Heart left ventricle (tissue), 16 donors: ENCODE results near the gene KIAA0825. TPM values are rescaled to one million over a fixed set of nuclear protein-coding genes. Genes with fewer than 3 reads are reported as not detected.
"Not testable (repeated sequence)": the region's sequence is repeated elsewhere in the genome, so short reads cannot be mapped to it uniquely, and the experiment has no call there.

ENCODE experiments used
- ATAC-seq, 4 donors: fragments of 200-7000 bp; cut with Tn5 transposase; one replicate each; pipeline ENCODE4 v1.9.1; 2020 to 2022; ENCODE audit warnings: moderate library complexity in 4 of 4, mild to moderate bottlenecking in 3 of 4, moderate number of reproducible peaks in 1 of 4
- DNase-seq, 5 donors: peaks; one replicate each; pipeline ENCODE4 v3.0.0-alpha.2; 2020
- H3K27ac ChIP-seq, 12 donors: fragments of 200-600 bp; sonication (generic) in 4 of 12; one replicate each; pipeline versions ENCODE4 v1.5.0 to v1.8.0; 2016 to 2022; ENCODE audit warnings: mild to moderate bottlenecking in 2 of 12
- H3K27me3 ChIP-seq, 9 donors: fragments of 200-600 bp; sonication (generic) in 2 of 9; one replicate each; pipeline versions ENCODE4 v1.5.1 to v1.8.0; 2016 to 2022; ENCODE audit warnings: mild to moderate bottlenecking in 3 of 9
- H3K36me3 ChIP-seq, 9 donors: fragments of 200-600 bp; sonication (generic) in 2 of 9; one replicate each; pipeline versions ENCODE4 v1.5.0 to v1.8.0; 2018 to 2022; ENCODE audit warnings: mild to moderate bottlenecking in 2 of 9
- H3K4me1 ChIP-seq, 12 donors: fragments of 200-600 bp; sonication (generic) in 4 of 12; one replicate each; pipeline versions ENCODE4 v1.5.0 to v1.8.0; 2016 to 2022; ENCODE audit warnings: mild to moderate bottlenecking in 3 of 12
- H3K4me3 ChIP-seq, 12 donors: fragments of 200-600 bp; sonication (generic) in 4 of 12; one replicate each; pipeline versions ENCODE4 v1.5.0 to v1.8.0; 2017 to 2022; ENCODE audit warnings: mild to moderate bottlenecking in 9 of 12, moderate library complexity in 4 of 12
- H3K9me3 ChIP-seq, 12 donors: fragments of 200-600 bp; sonication (generic) in 4 of 12; one replicate each; pipeline versions ENCODE4 v1.5.0 to v1.8.0; 2016 to 2022; ENCODE audit warnings: mild to moderate bottlenecking in 1 of 12
- POLR2A ChIP-seq, 2 donors: fragments of 450-650 bp; IDR thresholded peaks; one replicate each; pipeline ENCODE4 v1.6.1; 2017; ENCODE audit warnings: antibody characterized with exemption in 2 of 2, mild to moderate bottlenecking in 2 of 2, moderate library complexity in 2 of 2
- WGBS, 4 donors: extraction: QIAGEN DNeasy Blood & Tissue Kit in 2 of 4; methylation state at CpG; one replicate each; pipeline versions ENCODE4 v1.1.5 to v1.1.7; 2013 to 2018; 5-methylcytosine and 5-hydroxymethylcytosine counted together
- intact Hi-C, 10 donors: fragments of 100-400 bp; cut with DNase I; formaldehyde crosslinking; loops; one replicate each; pipeline versions ENCODE4 v1.11.1 to v1.14.2; 2022
- polyA plus RNA-seq, 2 donors: library from polyadenylated mRNA; stranded (reverse); fragments of 200-250 nt; gene quantifications; one replicate each; pipeline ENCODE4 v1.2.3, GENCODE V29; 2013
- total RNA-seq, 9 donors: library from RNA; depleted of rRNA in 2 of 9; stranded (reverse); fragments of >200 nt in 2 of 9; fragmentation: NEBNext Ultra II Directional in 3 of 9; extraction: Animal tissue kit (Norgen Biotek cat#: 25700) in 3 of 9; gene quantifications; one replicate each; pipeline versions ENCODE4 v1.1.0 to v1.2.4, GENCODE V29; 2016 to 2023
- TF ChIP-seq, protein P1 (sequence below), 12 donors: fragments of 200-600 bp; sonication (generic) in 4 of 12; IDR thresholded peaks; one replicate each; pipeline versions ENCODE4 v1.5.0 to v1.8.0; 2018 to 2022; ENCODE audit warnings: antibody characterized with exemption in 12 of 12, mild to moderate bottlenecking in 5 of 12
- donor health status: ischemic (EF 13 %, LVEDD 7.1; RV severe dilation, severe dysfunction).
- donor health status: healthy with polysubstance abuse.
- donor health status: DM: no; HTN: yes; CAD: no.
- donor health status: DM: no; HTN: no; CAD: no.
- donor health status: ischemic (EF 25% LVEDD 6.9; RV normal size, moderate dysfunction).
- donor health status: ischemic (EF 25% LVEDD 5.7; RV mildly dilated, moderate dysfunction).
- donor health status: healthy.
- donor health status: DM: yes; HTN: yes; CAD: no.
- donor health status: ischemic (EF 35%, LVEDD 5.7; RV mildly dilated, moderate dysfunction).
- donor health status: nonischemic (EF 11% LVEDD 7.7; RV severe dilation, severe dysfunction).
- donor health status: DM: yes; HTN: yes; CAD: no.
- donor health status: PGD.
- donor health status: ischemic (EF 29% LVEDD 5.4; RV normal size, mild dysfunction).
- donor health status: nonischemic (EF 23%, LVEDD 6.1; RV moderate dilation, normal function).

Gene KIAA0825
- total and polyA plus RNA-seq, 11 donors = 0.27 to 4.1 (median 2.4) TPM

DNA sequence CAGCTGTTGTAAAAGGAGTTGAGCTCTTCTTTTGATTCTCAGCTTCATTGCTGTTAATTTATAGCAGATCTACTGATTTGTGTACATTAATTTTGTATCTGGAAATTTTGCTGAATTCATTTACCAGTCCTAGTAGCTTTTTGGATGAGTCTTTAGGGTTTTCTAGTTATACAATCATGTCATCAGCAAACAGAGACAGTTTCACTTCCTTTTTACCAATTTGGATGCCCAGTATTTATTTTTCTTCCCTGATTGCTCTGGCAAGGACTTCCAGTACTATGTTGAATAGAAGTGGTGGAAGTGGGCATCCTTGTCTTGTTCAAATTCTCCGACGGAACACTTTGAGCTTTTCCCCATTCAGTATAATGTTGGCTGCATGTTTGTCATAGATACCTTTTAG, 478.1 kb downstream of the KIAA0825 start:
- Histone ChIP-seq H3K9me3 (peaks cover 0 to 72% (median 4%) of the 10 kb centered on the region in 12 donors), H3K4me3 (no peak overlapping the region), H3K27ac (no peak overlapping the region), H3K36me3 (no peaks in the 10 kb centered on the region), H3K4me1 (no peaks in the 10 kb centered on the region), H3K27me3 (no peaks in the 10 kb centered on the region)
- WGBS, 4 donors = 92 to 100% (median 95%) methylated on average over 2 of the region's 2 CpGs
- intact Hi-C loops = no loop called here
- no peak for ATAC-seq
- no peak for DNase-seq
- TF ChIP-seq, protein P1, sequence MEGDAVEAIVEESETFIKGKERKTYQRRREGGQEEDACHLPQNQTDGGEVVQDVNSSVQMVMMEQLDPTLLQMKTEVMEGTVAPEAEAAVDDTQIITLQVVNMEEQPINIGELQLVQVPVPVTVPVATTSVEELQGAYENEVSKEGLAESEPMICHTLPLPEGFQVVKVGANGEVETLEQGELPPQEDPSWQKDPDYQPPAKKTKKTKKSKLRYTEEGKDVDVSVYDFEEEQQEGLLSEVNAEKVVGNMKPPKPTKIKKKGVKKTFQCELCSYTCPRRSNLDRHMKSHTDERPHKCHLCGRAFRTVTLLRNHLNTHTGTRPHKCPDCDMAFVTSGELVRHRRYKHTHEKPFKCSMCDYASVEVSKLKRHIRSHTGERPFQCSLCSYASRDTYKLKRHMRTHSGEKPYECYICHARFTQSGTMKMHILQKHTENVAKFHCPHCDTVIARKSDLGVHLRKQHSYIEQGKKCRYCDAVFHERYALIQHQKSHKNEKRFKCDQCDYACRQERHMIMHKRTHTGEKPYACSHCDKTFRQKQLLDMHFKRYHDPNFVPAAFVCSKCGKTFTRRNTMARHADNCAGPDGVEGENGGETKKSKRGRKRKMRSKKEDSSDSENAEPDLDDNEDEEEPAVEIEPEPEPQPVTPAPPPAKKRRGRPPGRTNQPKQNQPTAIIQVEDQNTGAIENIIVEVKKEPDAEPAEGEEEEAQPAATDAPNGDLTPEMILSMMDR (IDR thresholded peaks at IDR 0.05) = no peak
- TF ChIP-seq POLR2A (IDR thresholded peaks at IDR 0.05) = no peak

DNA sequence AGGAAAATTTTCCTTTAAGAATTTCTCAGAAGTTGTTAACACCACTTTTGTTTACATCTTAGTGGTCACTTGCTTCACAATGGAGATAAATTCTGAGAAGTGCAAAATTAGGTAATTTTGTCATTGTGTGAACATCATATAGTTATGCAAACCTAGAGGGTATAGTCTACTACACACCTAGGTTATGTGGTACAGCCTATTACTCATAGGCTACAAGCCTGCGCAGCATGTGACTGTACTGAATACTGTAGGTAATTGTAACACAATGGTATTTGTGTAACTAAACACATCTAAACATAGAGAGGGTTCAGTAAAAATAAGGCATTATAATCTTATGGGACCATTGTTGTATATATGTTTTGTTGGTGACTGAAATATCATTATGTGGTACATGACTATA, 488.3 kb downstream of the KIAA0825 start:
- intact Hi-C loops = loop anchor here in 1 of 10 donors (5.0 kb wide), 1 partner anchor 327 kb away; no protein-coding TSS in a partner anchor
- Histone ChIP-seq H3K9me3 (peaks cover 0 to 14% (median 0%) of the 10 kb centered on the region in 12 donors), H3K4me3 (no peak overlapping the region), H3K27me3 (no peaks in the 10 kb centered on the region), H3K27ac (no peak overlapping the region), H3K4me1 (no peaks in the 10 kb centered on the region), H3K36me3 (no peaks in the 10 kb centered on the region)
- no peak for DNase-seq
- no peak for TF ChIP-seq POLR2A (IDR thresholded peaks at IDR 0.05)
- TF ChIP-seq, protein P1 (IDR thresholded peaks at IDR 0.05) = no peak
- WGBS, 4 donors = 98 to 100% (median 100%) methylated on average over 1 of the region's 1 CpG
- ATAC-seq = no peak

DNA sequence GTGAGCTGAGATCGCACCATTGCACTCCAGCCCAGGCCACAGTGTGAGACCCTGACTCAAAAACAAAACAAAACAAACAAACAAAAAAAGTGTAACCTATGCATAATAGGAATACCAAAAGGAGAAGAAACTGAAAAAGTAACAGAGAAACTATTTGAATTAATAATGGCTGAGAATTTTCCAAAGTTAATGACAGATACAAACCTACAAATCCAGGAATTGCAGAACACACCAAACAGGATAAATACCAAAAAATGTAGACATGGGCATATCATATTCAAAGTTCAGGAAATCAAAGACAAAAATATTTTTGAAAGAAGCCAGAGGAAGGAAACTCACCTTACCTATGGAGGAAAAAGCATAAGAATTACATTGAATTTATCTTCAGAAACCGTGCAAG, 493.3 kb downstream of the KIAA0825 start:
- Histone ChIP-seq H3K4me1 (no peaks in the 10 kb centered on the region), H3K9me3 (no peaks in the 10 kb centered on the region), H3K27me3 (no peaks in the 10 kb centered on the region), H3K36me3 (no peaks in the 10 kb centered on the region), H3K4me3 (no peak overlapping the region), H3K27ac (no peak overlapping the region)
- WGBS, 4 donors = 69 to 76% (median 73%) methylated on average over 2 of the region's 2 CpGs
- ATAC-seq (no peak), DNase-seq (no peak)
- intact Hi-C loops = no loop called here
- TF ChIP-seq POLR2A (IDR thresholded peaks at IDR 0.05) = no peak
- TF ChIP-seq, protein P1 (IDR thresholded peaks at IDR 0.05) = no peak

DNA sequence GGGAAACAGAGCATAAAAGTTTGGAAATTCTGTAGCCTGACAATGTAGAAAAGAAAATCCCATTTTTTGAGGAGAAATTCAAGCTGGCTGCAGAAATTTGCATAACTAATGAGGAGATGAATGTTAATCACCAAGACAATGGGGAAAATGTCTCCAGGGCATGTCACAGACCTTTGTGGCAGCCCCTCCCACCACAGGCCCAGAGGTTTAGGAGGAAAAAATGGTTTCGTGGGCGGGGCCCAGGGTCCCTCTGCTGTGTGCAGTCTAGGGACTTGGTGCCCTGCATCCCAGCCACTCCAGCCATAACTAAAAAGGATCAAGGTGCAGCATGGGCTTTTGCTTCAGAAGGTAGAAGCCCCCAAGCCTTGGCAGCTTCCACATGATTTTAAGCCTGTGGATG, 502.1 kb downstream of the KIAA0825 start:
- not testable (repeated sequence) for H3K27ac ChIP-seq, ATAC-seq, H3K4me3 ChIP-seq, H3K4me1 ChIP-seq, H3K36me3 ChIP-seq, H3K9me3 ChIP-seq, H3K27me3 ChIP-seq, DNase-seq
- intact Hi-C loops = loop anchor here in 1 of 10 donors (10.0 kb wide), 1 partner anchor 498 kb away; the partner anchor contains the start of genes KIAA0825 and SLF1
- 84 to 97% (median 93%) methylated on average over 2 of the region's 2 CpGs for WGBS, 4 donors

DNA sequence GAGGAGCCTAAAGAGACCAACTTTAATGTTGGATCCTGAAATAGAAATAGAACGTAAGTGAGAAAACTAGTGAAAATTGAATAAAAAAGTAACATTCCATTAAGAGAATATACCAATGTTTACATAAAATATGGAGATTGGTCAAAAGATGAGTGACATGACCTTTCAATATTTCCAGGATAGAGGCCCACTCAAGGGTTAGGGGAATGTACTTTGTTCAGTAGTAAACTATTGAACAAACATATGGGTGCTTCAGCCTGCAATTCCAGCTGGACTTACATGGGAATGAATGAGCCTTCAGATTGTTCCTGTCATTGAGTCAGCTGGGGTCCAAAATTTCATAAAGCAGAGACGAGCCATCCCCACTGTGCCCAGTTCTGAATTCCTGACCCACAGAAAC, 505.3 kb downstream of the KIAA0825 start:
- H3K4me1 ChIP-seq = peaks cover 0 to 17% (median 6%) of the 10 kb centered on the region in 12 donors
- ATAC-seq = no peak
- H3K27me3 ChIP-seq = no peaks in the 10 kb centered on the region
- no peak overlapping the region for H3K4me3 ChIP-seq
- intact Hi-C loops = loop anchor here in 1 of 10 donors (10.0 kb wide), 1 partner anchor 502 kb away; the partner anchor contains the start of genes KIAA0825 and SLF1
- H3K9me3 ChIP-seq = peaks cover 0 to 8% (median 0%) of the 10 kb centered on the region in 12 donors
- H3K36me3 ChIP-seq = no peaks in the 10 kb centered on the region
- DNase-seq = no peak
- TF ChIP-seq, protein P1 (IDR thresholded peaks at IDR 0.05) = no peak
- no peak for TF ChIP-seq POLR2A (IDR thresholded peaks at IDR 0.05)
- WGBS, 4 donors = 88 to 95% (median 93%) methylated on average over 2 of the region's 2 CpGs
- H3K27ac ChIP-seq = no peak overlapping the region
